Measurements from ENCODE around the gene LRRC4C.
"Not testable (repeated sequence)": the region's sequence is repeated elsewhere in the genome, so short reads cannot be mapped to it uniquely, and the experiment has no call there.

The LRRC4C gene

DNA sequence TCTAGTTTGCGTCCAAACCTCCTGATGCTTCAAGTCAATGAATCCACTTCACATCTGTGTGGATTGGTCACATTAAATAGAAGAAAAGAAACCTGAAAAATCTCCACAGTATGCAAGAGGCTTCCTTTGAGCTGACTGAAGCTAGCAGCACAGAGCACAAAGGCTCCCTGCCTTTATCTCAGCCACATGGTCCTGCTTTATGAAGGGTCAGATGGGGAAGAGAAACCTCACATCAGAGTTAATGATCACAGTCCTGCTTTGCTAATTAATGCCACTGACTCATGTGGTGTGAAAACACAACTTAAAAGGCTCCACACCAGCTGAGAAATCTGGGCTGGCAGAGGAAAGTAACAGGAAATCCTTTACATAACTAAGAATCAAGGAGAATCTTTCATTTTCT, 1291.0 kb downstream of the LRRC4C start:
- DNase-seq (ENCODE audit: low read depth) = no peak

DNA sequence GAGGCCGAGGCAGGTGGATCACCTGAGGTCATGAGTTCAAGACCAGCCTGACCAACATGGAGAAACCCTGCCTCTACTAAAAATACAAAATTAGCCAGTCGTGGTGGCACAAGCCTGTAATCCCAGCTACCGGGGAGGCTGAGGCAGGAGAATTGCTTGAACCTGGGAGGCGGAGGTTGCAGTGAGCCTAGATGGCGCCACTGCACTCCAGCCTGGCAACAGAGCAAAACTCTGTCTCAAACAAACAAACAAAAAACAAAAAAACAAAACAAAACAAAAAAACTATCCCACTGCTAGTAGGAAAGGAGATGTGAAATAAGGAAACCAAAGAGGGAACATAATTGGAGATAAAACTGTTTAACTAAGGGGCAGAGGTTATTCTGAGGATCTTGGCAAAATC, 1291.6 kb downstream of the LRRC4C start:
- DNase-seq (ENCODE audit: low read depth) = not testable (repeated sequence)

DNA sequence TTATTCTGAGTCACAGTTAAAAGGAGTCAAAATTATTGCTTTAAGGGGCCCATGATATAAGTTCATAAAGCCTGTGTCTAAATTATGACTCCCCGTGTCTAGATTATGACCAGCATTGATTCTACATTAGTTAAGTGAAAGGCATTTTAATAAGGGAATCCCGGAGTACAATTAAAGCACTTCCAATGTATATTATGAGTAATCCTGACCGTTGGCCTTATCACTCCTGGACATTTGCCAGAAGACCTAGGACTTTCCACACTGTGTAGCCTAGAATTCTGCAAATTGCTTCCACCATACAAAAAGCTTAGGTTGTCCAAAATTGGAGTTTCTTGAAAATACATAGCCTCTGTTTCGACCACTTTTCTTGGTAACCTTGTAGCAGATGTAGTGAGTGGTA, 1292.6 kb downstream of the LRRC4C start:
- no peak for DNase-seq (ENCODE audit: low read depth)

GRCh38 chr11:40162901-40163883, 1296.3 kb downstream of the LRRC4C start:
- no peak for DNase-seq (ENCODE audit: low read depth)

DNA sequence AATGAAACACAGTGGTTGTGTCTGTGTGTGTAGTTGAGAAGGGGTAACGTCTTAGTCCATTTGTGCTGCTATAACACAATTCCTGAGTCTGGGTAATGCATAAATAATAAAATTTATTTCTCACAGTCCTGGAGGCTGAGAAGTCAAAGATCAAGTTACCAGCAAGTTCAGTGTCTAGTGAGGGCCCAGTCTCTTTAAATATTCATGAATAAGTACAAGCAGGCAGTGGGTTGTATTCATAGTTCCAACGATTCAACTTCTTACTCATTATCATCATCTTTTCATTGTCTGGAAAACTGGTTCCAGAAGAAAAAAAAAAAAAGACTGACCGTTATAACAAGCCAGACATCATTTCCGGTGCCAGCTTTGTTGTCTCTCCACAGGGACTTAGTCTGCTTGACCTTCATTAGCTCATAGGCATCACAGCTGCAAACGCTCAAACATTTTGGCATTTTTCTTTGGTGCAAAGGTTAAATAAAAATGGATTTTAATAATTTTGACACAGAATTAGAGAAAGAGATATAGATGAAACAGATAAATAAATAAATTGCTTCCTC, 1297.5 kb downstream of the LRRC4C start:
- no peak for DNase-seq (ENCODE audit: low read depth)

DNA sequence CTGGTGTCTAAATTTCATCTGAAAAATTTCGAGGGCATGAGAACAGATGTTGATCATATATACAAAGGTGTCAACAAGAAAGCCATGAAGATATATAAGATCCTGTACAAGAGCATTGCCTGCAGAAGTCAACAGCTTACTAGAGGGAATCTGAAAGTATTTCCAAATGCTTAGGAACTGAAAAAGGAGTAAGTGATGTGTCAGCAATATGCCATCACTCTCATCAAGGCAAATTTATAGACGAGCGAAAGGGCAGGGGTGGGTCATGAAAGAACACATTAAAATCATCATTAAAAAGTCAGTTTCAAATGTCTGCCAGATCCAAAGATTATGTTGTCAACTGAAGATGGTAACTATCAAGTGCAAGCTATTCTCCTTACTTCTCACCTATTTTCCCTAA, 1299.0 kb downstream of the LRRC4C start:
- no peak for DNase-seq (ENCODE audit: low read depth)

DNA sequence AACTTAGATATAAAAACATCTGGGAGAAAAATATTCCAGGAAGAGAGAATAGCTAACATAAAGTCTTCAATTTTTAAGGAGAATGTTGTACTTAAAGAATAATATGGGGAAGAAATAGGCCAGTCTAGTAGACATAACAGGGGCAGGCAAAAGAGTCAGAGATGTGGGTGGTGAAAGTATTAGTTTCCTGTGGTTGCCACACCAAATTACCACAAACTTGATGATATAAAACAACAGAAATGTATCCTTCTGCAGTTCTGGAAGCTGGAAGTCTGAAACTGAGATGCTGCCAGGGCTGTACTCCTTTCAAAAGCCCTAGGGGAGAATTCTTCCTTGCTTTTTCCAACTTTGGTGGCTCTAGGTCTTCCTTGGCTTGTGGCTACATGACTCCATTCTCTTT, 1309.7 kb downstream of the LRRC4C start:
- DNase-seq (ENCODE audit: low read depth) = no peak

GRCh38 chr11:40140560-40140959, 1318.9 kb downstream of the LRRC4C start:
- no peak for DNase-seq (ENCODE audit: low read depth)

DNA sequence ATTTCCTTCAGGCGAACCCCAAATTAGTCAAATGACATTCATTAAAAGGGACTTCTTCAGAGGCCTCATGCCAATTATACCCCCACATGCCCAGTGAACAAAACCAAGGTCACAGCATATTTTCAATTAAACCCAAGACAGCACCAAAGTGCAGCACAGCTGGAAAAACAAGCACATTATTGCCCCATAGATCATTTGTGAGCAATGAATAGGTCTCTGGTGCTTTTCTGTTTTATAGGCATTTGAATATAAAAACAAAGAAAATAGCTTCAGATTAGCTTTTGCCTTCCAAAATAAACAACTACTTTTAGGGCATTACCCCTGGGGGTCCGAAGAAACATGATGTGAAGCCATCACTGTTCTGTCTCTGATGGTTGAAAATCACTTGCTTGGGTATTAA, 1319.9 kb downstream of the LRRC4C start:
- no peak for DNase-seq (ENCODE audit: low read depth)

- DNase-seq (ENCODE audit: low read depth) = no peak
These were observed 1320.4 kb downstream of the LRRC4C start for GRCh38 chr11:40139066-40139465.

GRCh38 chr11:40134820-40135570, 1324.5 kb downstream of the LRRC4C start:
- no peak for DNase-seq (ENCODE audit: low read depth)

DNA sequence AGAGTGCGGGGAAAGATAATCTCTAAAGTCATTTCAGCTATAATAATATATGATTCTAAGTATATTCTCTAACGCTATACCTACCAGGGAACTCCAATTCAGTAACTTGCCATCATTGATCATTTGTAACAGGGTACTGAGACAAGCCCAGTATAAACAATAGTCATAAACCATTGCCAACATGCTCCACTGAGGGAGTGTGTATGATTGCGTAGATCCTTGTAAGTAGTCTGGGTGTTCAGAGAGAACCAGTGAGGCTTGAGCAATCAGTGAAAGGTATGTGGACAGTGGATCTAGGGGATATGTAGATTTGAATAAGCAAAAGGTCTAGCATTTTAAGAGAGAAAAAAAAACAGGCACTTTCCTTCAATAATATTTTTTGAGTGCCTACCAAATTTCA, 1326.0 kb downstream of the LRRC4C start:
- DNase-seq (ENCODE audit: low read depth) = no peak

DNA sequence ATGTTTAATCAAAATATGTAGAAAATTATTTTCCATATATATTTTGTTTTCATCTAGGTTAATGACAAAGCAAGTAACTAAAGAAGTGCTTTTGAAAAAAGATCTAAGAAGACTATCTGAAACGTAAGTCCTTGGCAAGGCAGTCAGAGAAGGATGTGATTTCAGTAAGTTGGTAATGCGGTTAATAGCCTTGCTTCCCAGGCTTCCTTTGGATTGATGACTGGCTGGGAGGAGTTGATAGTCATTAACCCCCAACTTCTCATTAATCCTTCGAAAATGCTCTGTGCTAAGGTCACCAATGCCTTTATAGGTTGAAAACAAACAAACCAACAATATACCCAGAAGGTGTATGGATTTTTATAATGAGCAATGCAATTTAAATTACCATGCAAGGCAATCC, 1326.5 kb downstream of the LRRC4C start:
- DNase-seq (ENCODE audit: low read depth) = no peak

GRCh38 chr11:40130427-40130826, 1329.0 kb downstream of the LRRC4C start:
- DNase-seq (ENCODE audit: low read depth) = no peak

DNA sequence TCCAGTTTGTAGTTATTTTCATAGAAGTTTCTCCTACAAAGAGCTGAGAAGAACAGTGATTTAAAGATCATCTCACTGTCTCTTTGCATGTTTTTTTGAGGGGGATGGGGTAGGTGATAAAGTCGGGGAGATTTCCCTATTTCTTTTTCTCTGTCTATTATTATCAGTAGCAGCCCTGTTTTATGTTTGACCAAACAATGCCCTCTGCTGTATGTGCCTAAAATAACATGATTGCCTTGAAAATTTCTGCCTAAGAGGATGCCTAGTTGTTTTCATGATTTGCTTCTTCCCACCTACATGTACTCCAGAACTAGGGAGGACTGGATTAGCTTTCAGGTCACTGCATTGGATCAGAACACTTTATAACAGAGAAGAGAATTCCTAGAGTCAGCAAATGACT, 1330.2 kb downstream of the LRRC4C start:
- no peak for DNase-seq (ENCODE audit: low read depth)

DNA sequence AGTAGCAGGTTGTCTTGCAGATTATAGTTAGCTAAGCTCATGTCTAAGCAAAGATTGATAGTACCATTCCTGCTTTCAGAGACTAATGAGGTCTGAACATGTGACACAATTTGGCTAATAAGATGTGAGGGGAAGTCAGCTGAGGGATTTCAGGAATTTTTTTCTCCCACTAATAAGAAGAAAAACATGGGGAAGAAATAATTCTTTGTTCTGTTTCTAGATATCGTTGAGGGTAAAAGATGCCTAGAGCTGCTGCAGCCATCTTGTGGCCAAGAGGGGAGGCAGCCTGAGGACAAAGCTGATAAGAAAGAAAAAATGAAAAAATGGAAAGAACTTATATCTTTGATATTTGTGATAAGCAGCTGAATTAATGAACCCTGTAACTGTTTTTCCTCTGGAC, 1334.4 kb downstream of the LRRC4C start:
- no peak for DNase-seq (ENCODE audit: low read depth)

- DNase-seq (ENCODE audit: low read depth) = no peak
These were observed 1339.8 kb downstream of the LRRC4C start for GRCh38 chr11:40119661-40120060.

GRCh38 chr11:40118780-40119179, 1340.7 kb downstream of the LRRC4C start:
- no peak for DNase-seq (ENCODE audit: low read depth)

- no peak for DNase-seq (ENCODE audit: low read depth)
These were observed 1341.4 kb downstream of the LRRC4C start for GRCh38 chr11:40118026-40118425.

GRCh38 chr11:40104941-40105550, 1354.4 kb downstream of the LRRC4C start:
- DNase-seq (ENCODE audit: low read depth) = no peak

DNA sequence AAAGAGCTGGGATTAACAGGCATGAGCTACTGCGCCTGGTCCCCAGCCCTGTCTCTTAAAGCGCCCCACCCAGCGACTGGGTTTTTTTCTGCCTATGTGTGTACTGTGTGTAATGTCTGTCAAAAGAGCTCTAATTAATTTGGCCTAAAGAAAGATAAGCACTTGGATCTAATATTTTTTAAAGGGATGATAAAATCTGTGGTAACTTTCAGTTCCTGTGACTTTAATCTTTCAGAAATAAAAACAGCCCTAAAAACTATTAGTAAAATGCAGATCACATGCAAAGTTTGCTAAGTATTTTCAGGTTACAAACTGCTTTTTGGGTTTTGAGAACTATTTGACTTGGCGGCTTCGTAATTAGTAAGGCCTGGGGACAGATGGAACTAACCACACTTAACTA, 1358.7 kb downstream of the LRRC4C start:
- no peak for DNase-seq (ENCODE audit: low read depth)

- DNase-seq (ENCODE audit: low read depth) = no peak
These were observed 1359.3 kb downstream of the LRRC4C start for GRCh38 chr11:40100162-40100553.
